ENCODE data around the gene MVP. TPM values are rescaled to one million over a fixed set of nuclear protein-coding genes. Genes with fewer than 3 reads are reported as not detected.

Gene MVP
- total RNA-seq, 2 donors from 2014 or later = 3.0 to 8.0 TPM

DNA sequence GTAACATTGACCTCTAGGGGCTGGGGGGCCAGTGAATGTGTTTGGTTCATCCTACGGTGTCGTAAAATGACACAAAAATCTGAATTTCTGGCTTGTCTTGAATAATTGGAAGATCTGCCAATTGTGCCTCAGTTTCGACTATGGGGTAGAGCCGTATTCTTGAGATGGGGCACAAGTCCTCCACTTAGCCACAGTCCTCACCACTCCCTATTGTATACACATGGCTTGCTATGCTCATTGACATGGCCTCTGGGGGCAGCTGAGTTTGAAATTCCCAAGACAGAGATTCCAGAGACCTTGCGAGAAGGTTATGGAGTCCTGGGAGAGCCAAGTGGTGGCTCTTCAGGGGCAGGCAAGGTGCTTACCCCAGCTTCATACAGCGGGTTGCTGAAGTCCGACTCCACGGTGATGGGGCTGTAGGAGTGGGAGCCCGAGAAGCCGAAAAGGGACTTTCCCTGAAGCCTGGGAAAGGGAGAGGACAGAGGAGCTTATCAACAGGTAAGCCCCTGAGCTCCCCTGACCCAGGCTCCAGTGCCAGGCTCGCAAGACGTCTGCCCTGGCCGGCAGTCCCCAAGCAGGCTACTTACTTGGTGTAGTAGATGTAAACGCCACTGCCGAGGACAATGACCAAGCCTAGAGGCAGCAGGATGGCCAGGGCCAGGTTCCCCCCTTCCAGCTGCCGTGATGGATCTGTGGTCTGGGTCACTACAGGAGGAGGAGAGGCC lies 51.7 kb downstream of the MVP start:
- WGBS, 2 experiments (ENCODE audit: insufficient coverage in 1 of 2, insufficient read length in 1 of 2) = 95 to 96% methylated on average over 10 to 16 of the region's 16 CpGs
- peaks cover 6% of the 10 kb centered on the region for H3K36me3 Mint-ChIP-seq (ENCODE audit: low read depth)

GRCh38 chr16:29873319-29873718 lies 53.1 kb downstream of the MVP start:
- Mint-ChIP-seq H3K27ac (no peak overlapping the region), H3K27me3 (ENCODE audit: insufficient read depth) (peaks cover 20% of the 10 kb centered on the region), H3K9me3 (peaks cover 2% of the 10 kb centered on the region), H3K36me3 (ENCODE audit: low read depth) (peaks cover 10% of the 10 kb centered on the region), H3K4me3 (no peak overlapping the region), H3K4me1 (peaks cover 3% of the 10 kb centered on the region)
- Histone ChIP-seq H3K36me3 (ENCODE audit: control insufficient read depth, insufficient read depth, low read length) (no peaks in the 10 kb centered on the region), H3K27ac (ENCODE audit: low read depth, low read length) (no peak overlapping the region), H3K9me3 (ENCODE audit: control insufficient read depth, low read length) (no peaks in the 10 kb centered on the region), H3K4me3 (ENCODE audit: low read length) (no peak overlapping the region), H3K27me3 (ENCODE audit: control insufficient read depth, insufficient read depth, low read length, poor library complexity, severe bottlenecking) (peaks cover 6% of the 10 kb centered on the region), H3K9ac (ENCODE audit: extremely low read depth, low read length, poor library complexity, severe bottlenecking) (no peak overlapping the region), H3K4me1 (ENCODE audit: control insufficient read depth, insufficient read depth, low read length) (no peaks in the 10 kb centered on the region)
- no peak for DNase-seq
- TF ChIP-seq, protein P1, sequence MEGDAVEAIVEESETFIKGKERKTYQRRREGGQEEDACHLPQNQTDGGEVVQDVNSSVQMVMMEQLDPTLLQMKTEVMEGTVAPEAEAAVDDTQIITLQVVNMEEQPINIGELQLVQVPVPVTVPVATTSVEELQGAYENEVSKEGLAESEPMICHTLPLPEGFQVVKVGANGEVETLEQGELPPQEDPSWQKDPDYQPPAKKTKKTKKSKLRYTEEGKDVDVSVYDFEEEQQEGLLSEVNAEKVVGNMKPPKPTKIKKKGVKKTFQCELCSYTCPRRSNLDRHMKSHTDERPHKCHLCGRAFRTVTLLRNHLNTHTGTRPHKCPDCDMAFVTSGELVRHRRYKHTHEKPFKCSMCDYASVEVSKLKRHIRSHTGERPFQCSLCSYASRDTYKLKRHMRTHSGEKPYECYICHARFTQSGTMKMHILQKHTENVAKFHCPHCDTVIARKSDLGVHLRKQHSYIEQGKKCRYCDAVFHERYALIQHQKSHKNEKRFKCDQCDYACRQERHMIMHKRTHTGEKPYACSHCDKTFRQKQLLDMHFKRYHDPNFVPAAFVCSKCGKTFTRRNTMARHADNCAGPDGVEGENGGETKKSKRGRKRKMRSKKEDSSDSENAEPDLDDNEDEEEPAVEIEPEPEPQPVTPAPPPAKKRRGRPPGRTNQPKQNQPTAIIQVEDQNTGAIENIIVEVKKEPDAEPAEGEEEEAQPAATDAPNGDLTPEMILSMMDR (conservative IDR thresholded peaks at IDR 0.05) = no peak
- 93 to 94% methylated on average over 23 to 26 of the region's 26 CpGs for WGBS, 2 experiments (ENCODE audit: insufficient coverage in 1 of 2, insufficient read length in 1 of 2)

More for the DNA sequence above, 51.7 kb downstream of the MVP start:
- Mint-ChIP-seq H3K4me3 (no peak overlapping the region), H3K4me1 (no peaks in the 10 kb centered on the region), H3K9me3 (no peaks in the 10 kb centered on the region), H3K27ac (no peak overlapping the region), H3K27me3 (ENCODE audit: insufficient read depth) (peaks cover 13% of the 10 kb centered on the region)
- H3K27ac ChIP-seq (ENCODE audit: low read depth, low read length) = no peak overlapping the region
- H3K4me3 ChIP-seq (ENCODE audit: low read length) = no peak overlapping the region
- H3K4me1 ChIP-seq (ENCODE audit: control insufficient read depth, insufficient read depth, low read length) = no peaks in the 10 kb centered on the region
- no peaks in the 10 kb centered on the region for H3K36me3 ChIP-seq (ENCODE audit: control insufficient read depth, insufficient read depth, low read length)
- peaks cover 4% of the 10 kb centered on the region for H3K27me3 ChIP-seq (ENCODE audit: control insufficient read depth, insufficient read depth, low read length, poor library complexity, severe bottlenecking)
- no peaks in the 10 kb centered on the region for H3K9me3 ChIP-seq (ENCODE audit: control insufficient read depth, low read length)
- no peak for DNase-seq
- H3K9ac ChIP-seq (ENCODE audit: extremely low read depth, low read length, poor library complexity, severe bottlenecking) = no peak overlapping the region
- TF ChIP-seq, protein P1 (conservative IDR thresholded peaks at IDR 0.05) = no peak

GRCh38 chr16:29875206-29875605 lies 54.9 kb downstream of the MVP start:
- Histone ChIP-seq H3K27ac (ENCODE audit: low read depth, low read length) (no peak overlapping the region), H3K4me3 (ENCODE audit: low read length) (no peak overlapping the region), H3K36me3 (ENCODE audit: control insufficient read depth, insufficient read depth, low read length) (peaks cover 7% of the 10 kb centered on the region), H3K4me1 (ENCODE audit: control insufficient read depth, insufficient read depth, low read length) (no peaks in the 10 kb centered on the region), H3K9ac (ENCODE audit: extremely low read depth, low read length, poor library complexity, severe bottlenecking) (no peak overlapping the region), H3K27me3 (ENCODE audit: control insufficient read depth, insufficient read depth, low read length, poor library complexity, severe bottlenecking) (peaks cover 6% of the 10 kb centered on the region), H3K9me3 (ENCODE audit: control insufficient read depth, low read length) (no peaks in the 10 kb centered on the region)
- Mint-ChIP-seq H3K36me3 (ENCODE audit: low read depth) (peaks cover 17% of the 10 kb centered on the region), H3K4me1 (peaks cover 3% of the 10 kb centered on the region), H3K9me3 (peaks cover 2% of the 10 kb centered on the region), H3K27me3 (ENCODE audit: insufficient read depth) (peaks cover 20% of the 10 kb centered on the region), H3K27ac (no peak overlapping the region), H3K4me3 (no peak overlapping the region)
- TF ChIP-seq, protein P1 (conservative IDR thresholded peaks at IDR 0.05) = no peak
- no peak for DNase-seq
- 88 to 95% methylated on average over 5 to 6 of the region's 6 CpGs for WGBS, 2 experiments (ENCODE audit: insufficient coverage in 1 of 2, insufficient read length in 1 of 2)

Measured in endodermal cell (in vitro differentiated cells).